HG03103 (cell line): ENCODE measurements around the gene ROR1.
"Not testable (repeated sequence)": the region's sequence is repeated elsewhere in the genome, so short reads cannot be mapped to it uniquely, and the experiment has no call there.

Source experiments
- ATAC-seq: cut with Tn5 transposase; IDR thresholded peaks from one replicate; pipeline ENCODE4 v1.9.1; 2021; ENCODE audit warnings: low read depth; ENCODE audit not compliant: unreplicated experiment

Gene ROR1

DNA sequence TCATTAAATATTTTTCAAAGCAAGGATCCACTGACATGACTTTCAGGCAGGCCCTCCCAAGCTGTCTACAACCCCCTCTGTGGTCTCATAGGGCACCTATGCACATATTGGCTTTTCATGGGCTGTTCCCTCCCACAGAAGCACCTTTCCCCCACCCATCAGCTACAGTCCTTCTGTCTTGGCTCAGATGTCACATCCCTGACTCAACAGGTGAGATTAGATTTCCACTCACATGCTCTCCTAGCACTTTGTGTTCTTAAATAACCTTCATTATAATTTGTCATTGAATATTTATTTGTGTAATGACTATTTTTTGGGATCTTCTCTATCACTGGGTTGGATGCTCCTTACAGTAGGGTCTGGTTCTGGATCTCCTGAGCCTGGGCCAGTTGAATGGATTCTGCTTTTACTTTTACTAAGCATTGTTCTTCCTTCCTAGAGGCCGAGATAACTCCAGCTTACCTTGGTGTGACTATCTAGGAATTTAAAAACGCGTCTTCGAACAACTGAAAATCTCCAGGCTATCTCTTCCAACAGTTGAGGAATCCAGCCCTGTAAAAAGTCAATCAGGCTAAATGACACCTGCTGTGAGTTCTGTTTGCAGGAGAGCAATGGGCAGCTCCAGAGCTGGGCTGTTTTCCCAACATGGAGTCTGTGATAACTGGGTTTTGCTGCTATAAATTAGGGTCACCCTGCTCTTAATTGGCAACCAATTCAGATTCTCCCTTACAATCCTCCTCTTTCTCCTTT lies 16.2 kb downstream of the ROR1 start:
- ATAC-seq = no peak

- ATAC-seq = no peak
Observed at GRCh38 chr1:63790989-63791388, 17.2 kb downstream of the ROR1 start.

DNA sequence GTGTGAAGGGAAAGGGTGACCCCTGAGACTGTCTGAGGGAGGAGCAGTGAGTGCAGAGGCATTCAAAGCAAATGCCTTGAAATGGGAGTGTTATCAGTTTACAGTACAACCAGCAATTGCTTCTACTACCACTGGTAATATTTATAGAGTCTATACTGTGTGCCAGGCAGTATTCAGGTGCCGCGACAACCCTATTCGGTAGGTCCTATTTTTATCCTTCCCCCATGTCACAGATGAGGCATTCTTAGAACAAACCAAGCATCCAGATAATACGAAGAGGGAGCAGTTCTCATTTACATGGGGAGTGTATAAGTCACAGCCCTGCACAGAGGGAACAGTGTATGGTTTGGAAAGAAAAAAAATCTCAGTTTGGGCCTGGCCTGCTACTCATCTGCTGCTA lies 18.3 kb downstream of the ROR1 start:
- no peak for ATAC-seq

- ATAC-seq = no peak
Observed at GRCh38 chr1:63793741-63794240, 20.0 kb downstream of the ROR1 start.

DNA sequence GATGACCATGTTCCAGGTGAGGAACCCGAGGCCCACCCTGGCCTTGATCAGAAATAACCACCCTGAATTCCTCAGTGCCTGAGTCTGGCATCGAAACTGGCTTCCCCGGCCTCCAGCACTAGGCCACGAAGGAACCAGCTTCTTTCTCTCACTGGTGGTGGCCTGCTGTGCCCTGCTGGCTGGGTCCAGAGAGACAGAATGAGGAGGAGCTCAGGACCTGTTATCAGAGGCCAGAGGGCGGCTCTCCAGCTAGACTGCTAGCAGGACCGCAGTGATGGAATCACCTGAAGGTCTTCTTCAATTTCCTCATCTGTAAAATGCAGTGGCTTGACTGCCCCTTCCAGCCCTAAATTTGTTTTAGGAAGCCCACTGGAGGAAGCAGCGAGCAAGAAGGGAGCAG lies 20.5 kb downstream of the ROR1 start:
- no peak for ATAC-seq

GRCh38 chr1:63794939-63795378 lies 21.1 kb downstream of the ROR1 start:
- no peak for ATAC-seq

DNA sequence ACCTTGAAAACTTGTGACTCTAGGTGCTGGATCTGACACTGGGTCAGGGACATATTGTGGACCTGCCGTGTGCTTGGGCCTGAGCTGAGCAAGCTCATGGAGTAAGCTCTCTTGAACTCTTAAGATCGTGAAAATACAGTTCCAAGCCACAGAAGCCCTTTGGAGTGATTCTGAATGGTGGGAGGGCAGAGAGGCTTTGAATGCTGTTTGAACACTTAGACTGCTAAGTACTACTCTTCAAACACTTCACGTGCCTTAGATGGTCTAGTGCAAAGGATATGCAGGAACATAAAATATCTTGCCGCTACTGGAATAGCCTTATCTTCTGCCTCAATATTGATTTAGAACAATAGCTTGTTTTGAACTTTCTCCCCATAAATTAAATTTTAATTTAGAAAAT lies 21.6 kb downstream of the ROR1 start:
- no peak for ATAC-seq

GRCh38 chr1:63797056-63797726 lies 23.4 kb downstream of the ROR1 start:
- no peak for ATAC-seq

- ATAC-seq = no peak
Observed at GRCh38 chr1:63798284-63798683, 24.5 kb downstream of the ROR1 start.

- ATAC-seq = no peak
Observed at GRCh38 chr1:63799307-63799706, 25.5 kb downstream of the ROR1 start.

DNA sequence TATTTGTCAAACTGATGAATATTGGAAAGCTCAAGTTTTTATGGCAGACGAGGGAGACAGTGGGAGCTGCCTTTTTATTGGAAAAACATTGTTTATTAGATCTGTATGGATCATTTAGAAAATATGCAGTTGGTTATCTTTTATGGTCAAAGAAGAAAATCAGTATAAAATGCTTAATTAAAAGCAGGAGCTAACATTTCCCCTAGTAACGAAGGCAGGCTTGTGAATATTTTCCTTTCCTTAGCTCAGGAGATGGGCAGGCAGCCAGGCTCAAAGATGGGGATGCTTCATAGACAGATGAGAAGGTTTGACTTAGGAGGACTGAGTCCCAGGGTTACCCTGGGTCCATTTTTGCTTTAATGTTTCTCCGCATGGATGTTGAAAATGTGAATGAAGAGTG lies 26.0 kb downstream of the ROR1 start:
- no peak for ATAC-seq

DNA sequence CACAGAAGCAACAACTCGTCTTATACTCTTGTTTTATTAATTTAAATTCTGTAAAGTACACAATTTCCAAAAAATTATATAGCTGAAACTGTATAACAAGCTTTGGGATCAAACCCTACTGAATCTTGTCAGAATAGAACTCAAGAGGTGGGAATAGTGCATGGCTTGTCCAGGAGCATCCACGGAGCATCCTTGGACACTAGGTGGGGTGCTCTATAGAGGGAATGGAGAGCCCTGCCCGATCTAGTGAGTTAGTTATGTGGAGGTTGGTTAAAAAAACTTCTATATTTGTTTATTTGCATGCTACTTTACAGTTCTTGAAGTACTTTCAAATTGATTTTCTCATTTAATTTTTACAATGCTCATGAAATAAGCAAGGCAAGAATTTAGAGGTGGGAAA lies 28.3 kb downstream of the ROR1 start:
- ATAC-seq = no peak

DNA sequence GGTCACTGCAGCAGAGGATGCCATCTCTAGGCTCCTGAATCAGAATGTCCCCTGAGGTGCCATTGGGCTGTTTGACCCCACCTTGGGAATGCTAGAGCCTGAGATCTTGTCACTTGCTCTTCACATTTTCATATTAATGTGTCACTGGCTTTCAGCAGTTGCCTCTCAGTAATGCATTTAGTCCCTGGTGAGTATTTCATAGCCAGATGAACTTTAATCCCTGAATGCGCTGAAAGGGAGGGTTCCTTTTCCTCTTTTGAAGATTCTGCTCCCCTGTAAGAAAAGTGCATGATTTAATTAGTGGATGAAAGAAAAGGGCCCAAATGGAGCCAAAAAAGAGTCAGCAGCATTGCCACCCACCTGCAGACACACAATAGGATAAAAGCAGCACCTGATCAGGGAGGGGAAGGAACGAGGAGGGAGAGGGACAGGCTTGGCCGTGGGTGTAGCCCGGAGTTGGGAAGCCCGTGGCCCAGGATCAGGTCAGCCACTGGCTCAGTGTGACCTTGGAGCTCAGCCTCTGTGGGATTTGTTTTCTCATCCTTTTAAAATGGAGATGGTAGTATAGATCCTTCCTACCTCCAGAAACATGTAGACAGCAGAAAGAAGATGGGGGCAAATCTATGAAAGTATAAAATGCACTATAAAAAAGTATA lies 31.1 kb downstream of the ROR1 start:
- no peak for ATAC-seq

GRCh38 chr1:63807046-63807445 lies 33.2 kb downstream of the ROR1 start:
- no peak for ATAC-seq

DNA sequence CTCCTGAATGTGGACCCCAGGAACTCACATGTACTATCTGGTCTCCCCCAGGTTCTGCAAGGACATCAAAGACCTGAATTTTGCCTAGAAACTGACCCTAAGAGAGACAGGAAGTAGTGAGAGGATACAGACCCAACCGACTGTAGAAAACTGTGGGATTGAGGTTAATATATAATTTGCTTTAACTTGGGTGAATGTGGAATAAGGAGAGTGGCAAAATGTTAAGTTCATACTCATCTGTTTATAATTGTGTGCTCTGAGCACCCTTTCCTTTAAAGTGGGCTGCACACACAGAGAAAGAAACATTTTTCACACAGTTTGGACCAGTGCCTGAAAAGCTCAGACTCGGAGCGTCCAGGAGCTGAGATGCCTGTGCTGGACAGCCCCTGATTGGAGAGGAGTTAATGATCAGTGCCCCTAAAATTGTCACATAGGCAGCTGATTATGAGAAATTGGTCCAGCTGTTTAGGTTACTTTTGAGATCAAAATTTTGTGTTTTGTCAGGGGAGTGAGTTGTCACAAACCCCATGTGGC lies 37.2 kb downstream of the ROR1 start:
- no peak for ATAC-seq

DNA sequence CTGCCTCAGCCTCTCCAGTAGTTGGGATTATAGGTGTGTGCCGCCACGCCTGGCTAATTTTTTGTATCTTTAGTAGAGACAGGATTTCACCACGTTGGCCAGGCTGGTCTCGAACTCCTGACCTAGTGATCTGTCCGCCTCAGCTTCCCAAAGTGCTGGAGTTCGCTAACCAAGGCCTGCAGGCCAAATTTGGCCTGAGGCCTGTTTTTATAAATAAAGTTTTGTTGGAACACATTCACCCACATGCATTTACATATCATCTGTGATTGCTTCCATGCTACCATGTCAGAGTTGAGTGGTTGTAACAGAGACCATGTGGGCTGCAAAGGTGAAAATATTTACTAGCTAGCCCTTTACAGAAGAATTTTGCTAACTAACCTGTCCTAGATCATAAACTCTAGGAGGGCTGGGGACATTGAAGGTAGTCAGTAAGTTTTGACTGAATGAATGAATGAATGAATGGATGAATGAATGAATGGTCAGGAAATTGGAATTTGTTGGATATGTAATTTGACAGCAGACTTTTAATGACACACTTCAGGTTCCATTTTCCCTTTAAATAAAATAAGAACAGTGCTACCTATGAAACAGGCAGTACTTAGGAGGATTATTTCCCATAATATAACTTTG lies 38.4 kb downstream of the ROR1 start:
- no peak for ATAC-seq

DNA sequence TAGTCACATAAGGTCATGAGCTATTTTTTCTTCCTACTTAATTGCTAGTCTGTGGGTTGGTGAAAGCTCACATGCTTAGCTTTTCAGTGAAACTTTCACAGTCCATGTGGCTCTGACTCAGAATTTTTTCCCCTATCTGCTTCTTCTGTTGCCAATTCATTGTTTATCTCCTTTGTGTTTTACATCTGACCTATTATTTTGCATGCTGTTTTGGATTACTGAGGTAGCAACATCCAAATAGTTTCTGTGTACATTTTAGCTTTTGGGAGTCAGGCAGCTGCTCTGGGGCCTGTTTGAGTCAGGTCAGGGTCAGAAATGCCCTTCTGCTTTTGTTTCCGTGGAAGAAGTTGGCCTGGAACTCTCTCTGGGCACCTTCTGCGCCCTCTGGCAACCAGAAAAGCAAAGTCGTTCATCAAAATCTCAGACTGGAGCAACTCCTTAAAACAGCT lies 40.0 kb downstream of the ROR1 start:
- ATAC-seq = no peak

- ATAC-seq = not testable (repeated sequence)
Observed at GRCh38 chr1:63816217-63816815, 42.5 kb downstream of the ROR1 start.

DNA sequence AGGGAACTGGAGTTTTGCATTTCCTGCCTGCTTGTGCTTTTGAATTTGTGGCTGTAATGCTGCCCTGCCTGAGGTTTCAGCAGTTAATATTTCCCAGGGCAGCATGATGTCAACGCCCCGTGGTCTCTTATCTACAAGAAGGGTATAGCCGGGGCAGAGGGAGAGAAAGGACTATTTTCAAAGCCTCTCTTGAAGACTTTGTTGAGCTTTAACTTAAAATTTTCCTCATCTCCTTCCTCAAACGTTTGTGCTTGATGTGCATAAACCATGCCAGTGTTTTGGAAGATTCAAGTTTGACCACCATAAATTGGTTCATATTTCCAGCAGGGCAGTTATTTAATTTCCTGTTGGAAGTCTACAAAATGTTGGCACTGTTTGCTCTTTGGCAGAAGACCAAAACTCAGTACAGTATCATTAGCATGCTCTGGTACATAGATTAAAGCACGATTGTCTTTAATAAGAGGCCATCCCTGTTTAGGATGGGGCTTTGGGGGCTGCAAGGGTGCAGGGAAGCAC lies 43.4 kb downstream of the ROR1 start:
- no peak for ATAC-seq

- ATAC-seq = no peak
Observed at GRCh38 chr1:63817700-63818099, 43.9 kb downstream of the ROR1 start.
